Central memory CD8-positive, alpha-beta T cell (primary cell): ENCODE results near the gene SHB.
"Not testable (repeated sequence)": the region's sequence is repeated elsewhere in the genome, so short reads cannot be mapped to it uniquely, and the experiment has no call there.

Experiments
- ATAC-seq: fragments of 150-1000 bp; cut with Tn5 transposase; replicated peaks from 2 replicates; pipeline ENCODE4 v1.10.0; 2022; ENCODE audit warnings: mild to moderate bottlenecking, moderate FRiP score, moderate number of reproducible peaks; ENCODE audit not compliant: poor library complexity, severe bottlenecking; ENCODE audit errors: extremely low read depth
- DNase-seq, 2 donors: peaks; one replicate each; pipeline ENCODE4 v3.0.0; 2021; ENCODE audit warnings: low spot score in 2 of 2
- H3K27ac Mint-ChIP-seq: one replicate; pipeline ENCODE4 v1.8.0; 2022; ENCODE audit warnings: low read depth, mild to moderate bottlenecking, moderate library complexity, mixed read lengths
- H3K27me3 Mint-ChIP-seq: one replicate; pipeline ENCODE4 v1.8.0; 2022; ENCODE audit warnings: mixed read lengths
- H3K36me3 Mint-ChIP-seq: one replicate; pipeline ENCODE4 v1.8.0; 2022; ENCODE audit warnings: mild to moderate bottlenecking, moderate library complexity, mixed read lengths; ENCODE audit not compliant: insufficient read depth
- H3K4me1 Mint-ChIP-seq: one replicate; pipeline ENCODE4 v1.8.0; 2022; ENCODE audit warnings: mixed read lengths
- H3K4me3 Mint-ChIP-seq: one replicate; pipeline ENCODE4 v1.8.0; 2022; ENCODE audit warnings: mild to moderate bottlenecking, moderate library complexity, mixed read lengths
- H3K9me3 Mint-ChIP-seq: one replicate; pipeline ENCODE4 v1.8.0; 2022; ENCODE audit warnings: mixed read lengths

The SHB gene

DNA sequence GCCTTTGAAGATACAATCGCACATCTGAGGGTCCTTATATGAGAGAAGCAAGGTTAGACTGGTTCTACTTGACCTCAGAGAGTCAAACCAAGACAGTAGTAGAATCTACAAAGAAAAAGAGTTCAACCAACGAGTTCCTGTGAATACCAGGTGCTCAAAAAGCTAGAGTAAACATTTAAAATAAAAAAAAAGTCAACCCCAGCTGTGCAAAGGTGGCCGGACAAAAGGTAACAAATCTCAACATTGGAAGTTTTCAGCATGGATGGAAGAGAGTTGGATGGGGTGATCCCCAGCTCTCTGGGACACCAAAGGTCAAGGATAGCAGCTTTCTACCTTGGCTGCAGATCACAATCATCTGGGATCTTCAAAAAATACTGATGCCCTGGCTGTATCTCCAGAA lies 14.4 kb downstream of the SHB start:
- ATAC-seq (no peak), DNase-seq (no peak)
- Mint-ChIP-seq H3K4me1 (no peaks in the 10 kb centered on the region), H3K27me3 (peaks cover 10% of the 10 kb centered on the region), H3K9me3 (no peaks in the 10 kb centered on the region), H3K36me3 (no peaks in the 10 kb centered on the region), H3K4me3 (no peak overlapping the region), H3K27ac (no peak overlapping the region)

DNA sequence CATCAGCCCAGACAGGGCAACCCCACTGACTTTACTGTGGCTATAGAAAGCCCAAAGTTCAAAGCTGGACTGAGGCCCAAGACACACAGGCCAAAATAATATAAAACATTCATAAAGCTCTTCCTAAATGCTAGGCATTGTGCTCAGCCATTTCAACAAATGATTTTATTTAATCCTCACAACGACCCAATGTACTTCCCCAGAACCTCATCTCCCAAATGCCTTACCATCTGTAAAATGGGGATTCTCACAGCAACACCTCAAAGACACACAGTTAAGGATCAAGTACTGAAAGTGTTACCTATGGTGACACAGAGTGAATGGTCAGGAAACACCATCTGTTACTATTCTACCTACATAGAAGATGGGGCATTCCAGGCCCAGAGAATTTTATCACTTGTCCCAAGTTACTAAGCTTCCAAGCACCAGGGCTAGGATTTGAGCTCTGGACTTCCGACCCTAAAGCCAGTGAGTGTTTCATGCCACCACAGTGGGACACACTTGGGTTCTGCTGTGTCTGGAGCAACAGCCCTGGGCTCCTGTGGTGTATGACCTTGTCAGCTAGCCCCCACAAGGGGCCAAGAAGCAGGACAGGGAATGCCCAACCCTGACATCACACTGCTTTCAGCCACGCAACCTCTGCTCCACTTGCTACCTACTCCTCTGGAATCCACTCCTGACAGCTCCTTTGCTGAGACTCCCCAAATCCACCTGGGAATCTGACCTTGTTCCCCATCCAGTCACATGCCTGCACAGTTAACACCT lies 15.1 kb downstream of the SHB start:
- DNase-seq = no peak
- Mint-ChIP-seq H3K36me3 (no peaks in the 10 kb centered on the region), H3K4me3 (no peak overlapping the region), H3K27me3 (peaks cover 10% of the 10 kb centered on the region), H3K9me3 (no peaks in the 10 kb centered on the region), H3K27ac (no peak overlapping the region), H3K4me1 (no peaks in the 10 kb centered on the region)
- ATAC-seq = no peak

DNA sequence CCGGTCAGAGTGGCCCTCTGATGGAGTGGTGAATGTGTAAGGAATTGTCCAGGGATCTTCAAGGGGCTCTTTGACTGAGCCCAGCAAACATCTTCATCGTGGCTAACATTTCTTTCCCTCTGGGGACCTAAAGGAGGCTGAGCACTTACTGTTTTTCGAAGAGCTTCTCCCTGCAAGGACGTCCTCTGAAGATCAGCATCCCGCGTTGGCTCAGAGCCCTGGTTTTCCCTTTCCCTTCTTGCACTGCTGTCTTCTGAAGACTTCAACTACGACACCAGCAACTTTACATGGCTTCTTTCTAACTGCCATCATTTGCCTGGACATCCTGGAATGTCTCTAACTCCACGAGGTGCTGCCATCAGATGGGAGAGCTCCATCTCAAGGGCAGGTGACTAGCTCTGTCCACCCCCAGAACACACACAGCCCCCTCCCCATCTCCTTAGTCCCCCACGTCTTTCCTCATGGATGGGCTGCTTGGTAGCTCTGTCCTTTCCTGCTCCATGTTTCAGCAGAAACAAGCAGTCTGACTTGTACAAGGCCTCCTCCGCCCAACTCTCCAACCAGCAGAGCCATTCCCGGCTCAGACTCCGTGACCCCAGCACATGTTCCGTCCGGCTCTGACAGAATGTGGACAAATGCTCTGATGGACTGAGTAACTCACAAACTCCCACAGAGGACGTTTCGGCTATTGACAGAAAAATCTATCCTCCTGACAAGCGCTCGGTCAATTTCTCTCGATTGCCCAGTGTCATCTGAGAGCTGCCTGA lies 17.1 kb downstream of the SHB start:
- peaks cover 8% of the 10 kb centered on the region for H3K4me1 Mint-ChIP-seq

DNA sequence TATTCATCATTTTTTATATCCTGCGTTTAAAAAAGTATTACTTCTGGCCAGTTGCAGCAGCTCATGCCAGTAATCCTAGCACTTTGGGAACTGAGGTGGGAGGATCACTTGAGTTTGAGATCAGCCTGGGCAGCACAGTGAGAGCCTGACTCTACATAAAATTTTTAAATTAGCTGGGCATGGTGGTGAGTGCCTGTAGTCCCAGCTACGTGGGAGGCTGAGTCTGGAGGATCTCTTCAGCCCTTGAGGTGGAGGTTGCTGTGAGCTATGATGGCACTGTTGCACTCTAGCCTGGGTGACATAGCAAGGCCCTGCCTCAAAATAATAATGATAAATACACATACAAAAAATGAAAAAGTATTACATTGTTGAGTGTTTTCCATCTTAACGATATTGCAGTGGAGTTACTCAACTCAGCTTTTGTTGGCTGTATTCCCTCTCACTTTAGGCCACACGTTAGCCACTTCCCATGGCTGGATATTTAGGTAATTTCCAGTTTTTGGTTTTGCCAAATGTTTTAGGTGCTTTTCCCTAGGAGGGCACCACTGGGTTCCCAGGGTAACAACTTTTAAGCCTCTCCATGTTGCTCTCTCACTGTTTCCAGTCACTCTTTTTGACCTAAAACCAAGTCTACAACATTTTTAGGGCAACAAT lies 20.6 kb downstream of the SHB start:
- no peak overlapping the region for H3K4me3 Mint-ChIP-seq
- H3K4me1 Mint-ChIP-seq = peaks cover 8% of the 10 kb centered on the region
- no peak overlapping the region for H3K27ac Mint-ChIP-seq
- no peaks in the 10 kb centered on the region for H3K27me3 Mint-ChIP-seq
- no peaks in the 10 kb centered on the region for H3K9me3 Mint-ChIP-seq
- no peak for ATAC-seq
- no peak for DNase-seq
- no peaks in the 10 kb centered on the region for H3K36me3 Mint-ChIP-seq

More for the DNA sequence above, 17.1 kb downstream of the SHB start:
- H3K27me3 Mint-ChIP-seq = peaks cover 10% of the 10 kb centered on the region
- no peak overlapping the region for H3K4me3 Mint-ChIP-seq
- ATAC-seq = no peak
- no peak overlapping the region for H3K27ac Mint-ChIP-seq
- H3K9me3 Mint-ChIP-seq = no peaks in the 10 kb centered on the region
- DNase-seq = no peak
- no peaks in the 10 kb centered on the region for H3K36me3 Mint-ChIP-seq

DNA sequence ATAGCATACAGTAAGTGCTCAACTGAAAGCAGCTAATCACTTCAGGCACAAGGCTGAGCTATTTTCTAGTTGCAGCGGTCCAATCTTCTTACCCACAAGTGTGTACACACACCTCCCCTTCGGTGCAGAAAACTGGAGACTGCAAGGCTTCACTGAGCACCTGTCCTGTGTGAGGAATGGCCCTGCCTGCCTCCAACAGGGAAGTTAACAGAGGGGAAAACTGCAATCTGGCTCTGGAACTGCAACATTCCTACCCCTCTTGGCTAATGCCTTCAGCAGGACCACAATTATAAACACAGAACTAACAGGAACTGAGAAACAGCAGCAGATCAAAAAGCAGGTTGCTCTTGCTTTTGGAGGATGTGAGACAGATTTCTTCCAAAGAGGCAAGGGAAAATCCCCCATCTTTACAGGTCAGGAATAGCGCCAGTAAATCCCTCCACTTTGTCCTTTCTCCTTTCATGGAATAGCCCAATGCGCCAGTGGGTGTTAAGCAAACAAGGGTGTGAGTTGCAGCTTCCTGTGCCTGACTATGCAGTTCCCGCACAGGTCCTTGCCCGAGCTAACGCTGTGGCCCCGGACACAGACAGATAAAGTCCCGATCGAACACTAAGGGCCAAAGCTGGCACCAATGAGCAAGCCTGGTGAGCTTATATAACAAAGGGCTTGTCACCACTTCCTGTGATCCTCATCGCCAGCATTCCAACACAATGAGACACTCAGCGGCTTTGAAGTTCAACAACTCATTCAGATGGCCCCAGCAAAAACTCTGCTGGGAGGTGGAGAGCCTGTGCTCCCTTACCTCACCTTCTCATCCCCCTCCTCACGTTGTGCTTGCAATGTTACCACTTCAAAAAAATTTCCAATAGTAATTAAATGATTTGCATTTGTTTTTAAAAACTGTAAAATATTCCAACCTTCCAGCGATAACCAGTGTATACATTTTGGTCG lies 21.5 kb downstream of the SHB start:
- H3K4me3 Mint-ChIP-seq = no peak overlapping the region
- DNase-seq (no peak), ATAC-seq (no peak)
- no peaks in the 10 kb centered on the region for H3K36me3 Mint-ChIP-seq
- H3K9me3 Mint-ChIP-seq = no peaks in the 10 kb centered on the region
- peaks cover 8% of the 10 kb centered on the region for H3K4me1 Mint-ChIP-seq
- H3K27ac Mint-ChIP-seq = no peak overlapping the region
- no peaks in the 10 kb centered on the region for H3K27me3 Mint-ChIP-seq

DNA sequence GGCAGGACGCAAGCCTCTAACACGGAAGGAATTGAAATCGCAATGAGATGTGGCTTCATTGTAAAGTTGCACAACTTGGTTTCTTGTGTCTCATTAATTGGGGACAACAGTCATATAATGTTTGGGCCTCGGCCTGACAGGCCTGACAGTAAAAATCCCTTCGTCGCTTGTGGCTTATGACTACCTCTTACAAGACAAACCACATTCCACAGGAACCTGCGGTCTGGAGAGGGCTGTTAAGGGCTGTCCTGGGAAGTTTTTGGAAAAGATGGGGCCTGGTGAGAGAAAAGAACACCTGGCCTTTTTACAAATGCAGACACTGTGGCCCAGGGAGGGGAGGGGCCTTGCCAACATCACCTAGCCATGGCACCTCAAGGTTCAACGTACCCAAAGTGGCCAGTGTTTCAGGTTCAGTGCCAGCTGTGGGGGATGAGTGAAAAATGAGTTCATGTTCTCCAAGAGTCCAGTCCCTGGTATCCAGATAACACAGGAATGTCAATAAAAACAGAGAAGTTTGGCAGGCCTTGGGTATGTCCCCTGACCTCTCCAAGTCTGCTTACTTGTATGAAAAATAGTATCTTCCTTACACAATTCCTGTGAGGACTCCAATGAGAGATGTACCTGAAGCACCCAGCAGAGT lies 22.2 kb downstream of the SHB start:
- H3K4me3 Mint-ChIP-seq = no peak overlapping the region
- H3K9me3 Mint-ChIP-seq = no peaks in the 10 kb centered on the region
- ATAC-seq (no peak), DNase-seq (no peak)
- H3K27me3 Mint-ChIP-seq = no peaks in the 10 kb centered on the region
- H3K36me3 Mint-ChIP-seq = no peaks in the 10 kb centered on the region
- H3K4me1 Mint-ChIP-seq = peaks cover 8% of the 10 kb centered on the region
- H3K27ac Mint-ChIP-seq = no peak overlapping the region

DNA sequence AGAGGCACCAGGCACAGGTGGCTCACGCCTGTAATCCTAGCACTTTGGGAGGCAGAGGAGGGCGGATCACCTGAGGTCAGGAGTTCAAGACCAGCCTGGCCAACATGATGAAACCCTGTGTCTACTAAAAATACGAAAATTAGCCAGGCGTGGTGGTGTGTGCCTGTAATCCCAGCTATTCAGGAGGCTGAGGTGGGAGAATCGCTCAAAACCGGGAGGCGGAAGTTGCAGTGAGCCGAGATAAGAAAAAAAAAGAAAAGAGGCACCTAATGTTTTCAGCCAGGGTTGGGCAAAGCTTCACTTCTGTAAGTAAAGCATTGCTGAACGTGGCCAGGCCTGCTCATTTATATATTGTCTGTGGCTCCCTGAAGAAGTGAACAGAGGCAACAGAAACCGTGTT lies 23.1 kb downstream of the SHB start:
- H3K9me3 Mint-ChIP-seq, H3K4me1 Mint-ChIP-seq, ATAC-seq, H3K27ac Mint-ChIP-seq, H3K36me3 Mint-ChIP-seq, H3K27me3 Mint-ChIP-seq, DNase-seq, H3K4me3 Mint-ChIP-seq: not testable (repeated sequence)

DNA sequence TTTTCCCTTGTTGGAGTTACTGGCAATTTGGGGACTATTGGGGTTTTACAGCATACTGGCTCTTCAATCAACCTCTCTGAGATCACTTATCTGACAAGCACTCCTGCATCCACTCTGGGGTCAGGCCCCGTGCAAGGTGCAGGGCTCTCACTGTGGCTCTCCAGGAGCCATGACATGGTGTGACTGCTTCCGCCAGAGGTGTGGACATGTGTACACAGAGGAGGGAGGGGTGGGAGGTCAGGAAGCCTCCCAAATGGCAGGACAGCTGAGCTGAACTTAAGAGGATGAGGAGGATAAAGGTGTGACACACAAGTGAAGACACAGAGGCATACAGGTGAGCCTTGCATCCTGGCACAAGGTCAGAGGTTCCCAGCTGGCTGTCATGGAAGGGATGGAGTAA lies 24.3 kb downstream of the SHB start:
- no peak for DNase-seq
- ATAC-seq = no peak
- Mint-ChIP-seq H3K4me1 (peaks cover 8% of the 10 kb centered on the region), H3K4me3 (no peak overlapping the region), H3K36me3 (no peaks in the 10 kb centered on the region), H3K27me3 (peaks cover 6% of the 10 kb centered on the region), H3K9me3 (no peaks in the 10 kb centered on the region), H3K27ac (no peak overlapping the region)

DNA sequence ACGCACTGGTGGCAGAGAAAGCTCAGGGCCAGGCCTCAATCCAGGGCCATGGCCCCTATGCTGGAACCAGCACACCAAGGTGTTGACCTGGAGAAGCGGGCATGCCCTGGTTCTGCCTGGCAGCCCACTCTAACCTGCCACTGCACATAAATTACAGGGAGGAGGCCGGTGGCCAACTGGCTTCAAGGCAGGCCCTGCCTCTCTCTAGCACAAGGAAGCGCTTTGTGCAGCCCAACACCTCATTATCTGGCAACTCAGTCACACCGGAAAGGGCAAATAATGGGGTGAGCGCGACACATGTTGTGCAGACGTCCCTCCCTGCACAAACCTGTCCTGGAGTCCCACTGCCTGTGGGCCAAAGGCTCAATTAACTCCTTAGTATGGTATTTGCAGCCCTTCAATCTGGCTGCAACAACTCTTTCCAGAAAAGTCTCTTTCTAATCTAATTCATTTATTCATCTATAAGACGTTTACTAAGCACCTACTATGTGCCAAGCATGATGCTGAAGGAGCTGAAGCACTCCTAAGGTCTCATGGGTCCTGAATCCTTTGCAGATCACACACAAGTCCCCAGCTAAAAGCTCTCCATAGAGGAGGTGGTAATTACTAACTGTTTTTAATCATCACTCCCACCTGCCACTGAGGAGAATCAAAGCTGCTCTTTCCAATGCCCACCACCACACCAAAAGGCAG lies 24.9 kb downstream of the SHB start:
- DNase-seq (no peak), ATAC-seq (no peak)
- Mint-ChIP-seq H3K27ac (no peak overlapping the region), H3K27me3 (peaks cover 6% of the 10 kb centered on the region), H3K9me3 (no peaks in the 10 kb centered on the region), H3K4me3 (no peak overlapping the region), H3K36me3 (no peaks in the 10 kb centered on the region), H3K4me1 (peaks cover 8% of the 10 kb centered on the region)

DNA sequence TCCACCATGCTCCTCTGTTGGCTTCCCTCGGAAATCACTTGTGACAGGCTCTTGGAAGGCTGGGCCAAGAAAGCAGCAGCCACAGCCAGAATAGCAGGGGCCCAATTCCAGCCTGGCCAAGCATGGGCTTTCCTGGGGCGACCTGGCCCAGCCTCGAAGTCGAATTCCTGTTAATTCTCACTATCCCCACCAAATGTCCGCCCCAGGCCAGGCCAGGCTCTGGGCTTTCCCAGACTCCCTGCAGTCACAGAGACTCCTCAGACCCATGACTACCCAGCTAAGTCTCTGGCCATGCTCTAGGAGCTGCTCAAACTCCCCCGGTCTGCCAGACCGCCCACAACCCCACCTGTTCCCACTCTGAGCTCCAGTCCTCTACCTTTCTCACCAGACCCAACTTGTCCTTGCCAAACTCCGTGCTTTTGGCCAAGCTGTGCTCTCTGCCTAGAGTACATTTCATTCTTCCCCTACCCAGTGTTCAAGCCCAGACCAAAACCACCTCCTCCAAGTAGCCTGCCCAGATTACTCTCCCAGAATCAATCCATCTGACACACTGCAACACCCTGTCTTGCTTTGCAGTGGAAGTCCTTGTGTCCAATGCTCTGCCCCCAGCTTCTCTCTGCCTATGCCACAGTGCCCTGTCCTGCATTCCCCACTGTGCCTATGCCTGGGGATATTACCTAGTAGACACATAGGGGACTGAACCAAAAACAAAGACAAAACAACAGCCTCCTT lies 26.2 kb downstream of the SHB start:
- H3K27ac Mint-ChIP-seq = no peak overlapping the region

More for the DNA sequence above, 26.2 kb downstream of the SHB start:
- no peak overlapping the region for H3K4me3 Mint-ChIP-seq
- H3K27me3 Mint-ChIP-seq = peaks cover 6% of the 10 kb centered on the region
- no peaks in the 10 kb centered on the region for H3K36me3 Mint-ChIP-seq
- H3K4me1 Mint-ChIP-seq = peaks cover 7% of the 10 kb centered on the region
- no peak for ATAC-seq
- no peak for DNase-seq
- no peaks in the 10 kb centered on the region for H3K9me3 Mint-ChIP-seq
